ENCODE results near the gene DLGAP1.

The DLGAP1 gene

GRCh38 chr18:4284528-4284927, 170.6 kb downstream of the DLGAP1 start:
- no peak for DNase-seq

GRCh38 chr18:4283746-4284291, 171.3 kb downstream of the DLGAP1 start:
- DNase-seq, result no peak

GRCh38 chr18:4282954-4283353, 172.2 kb downstream of the DLGAP1 start:
- DNase-seq, result no peak

GRCh38 chr18:4276953-4277585, 178.0 kb downstream of the DLGAP1 start:
- DNase-seq, result no peak

GRCh38 chr18:4271952-4272351, 183.2 kb downstream of the DLGAP1 start:
- DNase-seq, result no peak

GRCh38 chr18:4270988-4271387, 184.1 kb downstream of the DLGAP1 start:
- no peak for DNase-seq

- no peak for DNase-seq
Observed at GRCh38 chr18:4270016-4270415, 185.1 kb downstream of the DLGAP1 start.

- no peak for DNase-seq
Observed at GRCh38 chr18:4267641-4268040, 187.5 kb downstream of the DLGAP1 start.

- DNase-seq, result no peak
Observed at GRCh38 chr18:4264347-4264791, 190.7 kb downstream of the DLGAP1 start.

GRCh38 chr18:4260107-4260506, 195.0 kb downstream of the DLGAP1 start:
- no peak for DNase-seq

- DNase-seq, result no peak
Observed at GRCh38 chr18:4256766-4257417, 198.2 kb downstream of the DLGAP1 start.

- no peak for DNase-seq
Observed at GRCh38 chr18:4254840-4255239, 200.3 kb downstream of the DLGAP1 start.

- no peak for DNase-seq
Observed at GRCh38 chr18:4252829-4253228, 202.3 kb downstream of the DLGAP1 start.

GRCh38 chr18:4251873-4252272, 203.2 kb downstream of the DLGAP1 start:
- no peak for DNase-seq

- DNase-seq, result no peak
Observed at GRCh38 chr18:4251206-4251605, 203.9 kb downstream of the DLGAP1 start.

- no peak for DNase-seq
Observed at GRCh38 chr18:4250141-4250540, 205.0 kb downstream of the DLGAP1 start.

- no peak for DNase-seq
Observed at GRCh38 chr18:4248686-4249085, 206.4 kb downstream of the DLGAP1 start.

GRCh38 chr18:4246374-4246773, 208.7 kb downstream of the DLGAP1 start:
- DNase-seq, result no peak

- DNase-seq, result no peak
Observed at GRCh38 chr18:4245456-4245855, 209.7 kb downstream of the DLGAP1 start.

- no peak for DNase-seq
Observed at GRCh38 chr18:4242431-4243161, 212.5 kb downstream of the DLGAP1 start.

GRCh38 chr18:4241090-4241617, 214.0 kb downstream of the DLGAP1 start:
- no peak for DNase-seq

- no peak for DNase-seq
Observed at GRCh38 chr18:4238966-4239365, 216.1 kb downstream of the DLGAP1 start.

- no peak for DNase-seq
Observed at GRCh38 chr18:4237664-4238041, 217.5 kb downstream of the DLGAP1 start.

All from activated CD4-positive, alpha-beta T cell treated with anti-CD3 and anti-CD28 coated beads for 4 hours (primary cell).